H54 (cell line): ENCODE measurements around the gene ABLIM2.

Source experiments
- DNase-seq: peaks from one replicate; pipeline ENCODE4 v3.0.0; 2011; ENCODE audit warnings: low spot score, mixed read lengths; ENCODE audit not compliant: insufficient read length
- FAIRE-seq: peaks from 3 replicates; lab custom pipeline; 2011; peaks lifted over from hg19 to GRCh38; lab: Jason Lieb, UNC
- POLR2A ChIP-seq: IDR thresholded peaks from 2 replicates; pipeline ENCODE4 v1.6.1; 2011; ENCODE audit warnings: low read depth, mild to moderate bottlenecking, low read length

The ABLIM2 gene

DNA sequence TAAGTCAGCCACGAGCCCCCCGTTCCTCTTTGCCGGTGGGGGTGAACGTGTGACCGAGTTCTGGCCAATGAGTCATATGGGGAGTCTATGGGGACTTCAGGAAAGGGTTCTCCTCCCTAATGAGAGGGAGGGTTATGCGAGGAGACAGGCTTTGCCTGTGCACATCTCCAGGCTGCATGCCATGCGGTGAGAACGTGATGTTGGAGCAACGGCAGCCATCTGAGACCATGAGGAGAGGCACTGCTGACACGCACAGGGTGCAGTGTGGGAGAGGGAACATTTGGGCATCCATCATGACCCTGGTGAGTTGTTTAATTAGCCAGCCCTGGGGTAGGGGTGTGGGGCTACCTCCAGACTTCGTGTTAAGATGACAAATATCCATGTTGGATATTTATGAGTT, 55.8 kb downstream of the ABLIM2 start:
- DNase-seq: no peak
- no peak for TF ChIP-seq POLR2A
- no peak for FAIRE-seq

DNA sequence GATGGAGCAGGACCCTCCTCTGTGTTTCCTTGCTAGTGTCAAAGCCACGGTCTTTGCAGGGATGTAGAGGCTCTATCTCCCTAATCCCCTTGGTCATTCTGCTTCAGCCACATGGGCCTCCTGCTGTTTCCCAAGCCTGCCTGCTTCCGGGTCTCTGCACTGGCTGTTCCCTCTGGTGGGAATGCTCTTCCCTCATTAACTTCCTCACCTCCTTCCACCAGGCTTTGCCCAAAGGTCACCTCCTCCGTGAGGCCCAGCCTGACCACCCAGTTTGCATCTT, 56.6 kb downstream of the ABLIM2 start:
- FAIRE-seq: no peak
- no peak for TF ChIP-seq POLR2A
- DNase-seq: no peak

DNA sequence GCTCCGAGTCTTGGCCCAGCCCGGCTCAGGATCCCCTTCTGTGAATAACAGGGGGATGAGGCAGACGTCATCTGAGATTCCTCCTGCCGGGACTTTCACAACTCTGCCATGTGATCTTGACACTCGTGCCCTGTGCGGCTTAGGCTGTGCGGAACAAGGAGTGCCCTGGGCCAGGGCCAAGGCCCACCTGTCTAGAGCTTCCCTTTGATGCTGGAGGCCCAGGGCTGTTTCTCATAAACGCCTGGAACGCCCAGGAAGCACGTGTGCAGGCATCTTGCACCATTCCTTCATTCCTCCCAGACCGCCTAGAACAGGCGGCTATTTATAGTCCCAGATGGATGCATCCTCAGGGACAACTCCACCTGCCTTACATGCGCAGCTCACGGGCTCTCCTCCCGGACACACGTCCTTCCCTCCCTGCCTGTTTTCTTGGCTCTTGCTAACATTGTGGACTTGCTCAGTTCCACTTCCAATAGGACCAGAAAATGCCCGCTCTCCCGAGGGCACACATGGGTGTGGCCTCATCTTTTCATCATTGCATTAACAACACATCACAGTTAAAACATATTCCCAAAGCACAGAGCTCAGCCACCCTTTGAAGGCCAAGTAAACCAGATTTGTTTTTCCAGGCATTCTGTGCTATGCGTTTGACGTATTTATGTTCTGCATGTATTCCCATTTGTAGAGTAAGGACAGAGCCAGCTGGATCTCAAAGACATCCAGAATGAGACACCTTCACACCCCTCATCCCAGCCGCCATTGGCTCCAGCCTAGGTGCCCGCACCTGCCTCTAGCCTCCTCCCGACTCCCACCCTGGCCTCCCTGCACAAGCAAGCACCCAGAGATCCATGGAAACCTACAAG, 57.2 kb downstream of the ABLIM2 start:
- TF ChIP-seq POLR2A: no peak
- no peak for FAIRE-seq
- no peak for DNase-seq

DNA sequence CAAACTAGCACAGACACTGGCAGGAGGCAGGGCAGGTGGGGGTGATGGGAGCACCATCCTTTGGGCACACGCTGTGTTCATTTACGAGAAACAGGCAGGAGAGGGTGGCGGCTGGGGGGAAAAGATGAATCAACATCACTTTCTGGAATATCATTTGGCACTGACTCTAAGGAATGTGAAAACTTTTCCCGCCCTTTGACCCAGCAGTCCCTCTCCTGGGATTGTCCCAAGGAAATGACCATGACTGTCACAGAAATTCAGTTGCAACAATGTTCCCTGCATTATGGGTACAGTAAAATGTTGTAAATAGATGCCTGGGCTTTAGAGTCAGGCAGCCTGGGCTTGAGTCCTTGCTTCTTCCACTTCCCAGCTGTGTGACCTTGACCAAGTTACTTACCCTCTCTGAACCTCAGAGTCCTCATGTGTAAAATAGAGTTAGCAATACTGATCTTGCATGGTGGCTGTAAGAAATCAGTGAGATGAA, 58.6 kb downstream of the ABLIM2 start:
- no peak for FAIRE-seq
- no peak for TF ChIP-seq POLR2A
- no peak for DNase-seq

DNA sequence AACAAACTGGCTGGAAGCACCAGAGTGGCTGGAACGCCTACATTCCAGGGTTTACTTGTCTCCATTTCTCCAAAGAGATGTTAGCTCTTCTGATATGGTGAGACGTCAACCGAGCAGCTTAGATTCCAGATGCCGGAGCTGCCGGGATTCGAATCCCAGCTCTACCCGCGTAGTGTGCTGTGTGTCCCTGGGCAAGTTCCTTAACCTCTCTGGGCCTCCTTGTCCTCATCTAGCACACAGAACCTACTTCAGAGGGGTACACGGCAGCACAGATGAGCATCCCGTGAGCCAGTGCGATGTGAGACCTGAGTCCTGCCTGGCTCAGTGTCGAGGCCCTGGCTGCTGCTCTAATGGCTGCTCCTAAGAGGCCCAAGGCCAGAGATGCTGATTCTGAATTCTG, 60.1 kb downstream of the ABLIM2 start:
- TF ChIP-seq POLR2A: no peak
- no peak for DNase-seq
- no peak for FAIRE-seq

DNA sequence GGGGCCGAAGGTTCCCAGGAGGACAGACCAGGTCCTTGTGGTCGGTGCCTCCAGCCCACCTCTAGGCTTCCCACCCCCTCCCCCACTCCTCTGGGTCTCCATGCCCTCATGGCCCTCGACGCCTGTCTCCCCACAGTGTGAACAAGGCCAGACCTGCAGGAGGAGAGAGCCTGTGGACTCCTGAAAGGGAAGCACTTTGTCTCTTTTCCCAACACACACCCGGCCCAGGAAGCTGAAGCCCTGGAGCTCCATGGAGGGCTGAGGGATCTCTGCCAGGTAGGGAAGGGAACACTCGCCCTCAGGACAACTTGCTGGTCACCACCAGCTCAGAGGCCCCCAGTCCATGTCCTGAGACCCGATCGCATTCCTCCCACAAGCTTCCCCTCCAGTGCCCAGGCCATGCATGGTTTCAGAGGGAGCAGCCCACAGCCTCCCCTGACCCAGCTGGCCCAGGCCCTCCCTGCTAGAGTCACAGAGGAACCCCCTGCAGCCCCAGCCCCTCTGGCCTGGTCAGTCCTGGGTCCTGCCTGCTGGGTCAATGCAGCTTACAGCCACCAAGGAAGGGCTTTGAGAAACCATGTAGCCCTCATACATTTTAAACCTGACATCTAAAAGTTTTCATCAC, 60.8 kb downstream of the ABLIM2 start:
- no peak for TF ChIP-seq POLR2A
- FAIRE-seq (no peak), DNase-seq (no peak)

DNA sequence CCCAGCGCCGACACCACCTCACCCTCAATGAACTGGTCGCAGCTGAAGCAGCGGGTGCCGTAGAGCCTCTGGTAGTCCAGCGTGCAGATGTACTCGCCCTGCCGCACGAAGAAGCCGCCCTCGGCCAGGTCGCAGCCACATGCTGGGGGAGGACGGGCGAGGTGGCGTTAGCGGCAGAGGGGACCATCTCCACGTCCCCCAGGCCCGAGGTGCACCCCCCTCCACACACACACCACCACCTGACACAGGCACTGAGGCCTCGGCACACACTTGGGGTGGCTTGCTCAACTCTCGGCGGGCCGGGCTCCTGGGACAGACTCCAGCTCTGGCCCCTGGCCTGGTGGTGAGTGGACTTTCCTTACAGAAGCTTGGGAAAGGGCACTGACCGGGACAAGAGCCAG, 61.5 kb downstream of the ABLIM2 start:
- FAIRE-seq: no peak
- no peak for DNase-seq
- no peak for TF ChIP-seq POLR2A

DNA sequence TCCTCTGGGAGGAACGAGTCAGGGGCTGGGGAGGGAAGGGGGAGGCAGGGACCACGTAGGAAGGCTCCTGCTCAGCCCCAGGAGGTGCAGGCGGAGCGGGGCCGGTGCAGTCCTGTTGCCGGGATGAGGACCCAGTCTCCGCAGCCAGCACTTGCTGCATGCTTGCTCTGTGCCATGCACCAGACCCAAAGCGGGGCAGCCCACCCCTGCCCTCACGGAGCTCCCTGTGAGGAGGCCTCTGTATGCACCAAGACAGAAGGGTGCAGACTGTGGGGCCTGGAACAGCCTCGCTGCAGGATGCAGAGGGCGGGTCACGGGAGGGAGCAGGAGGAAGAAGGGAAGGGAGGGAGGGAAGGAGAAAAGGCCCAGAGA, 61.9 kb downstream of the ABLIM2 start:
- no peak for DNase-seq
- no peak for FAIRE-seq
- no peak for TF ChIP-seq POLR2A

DNA sequence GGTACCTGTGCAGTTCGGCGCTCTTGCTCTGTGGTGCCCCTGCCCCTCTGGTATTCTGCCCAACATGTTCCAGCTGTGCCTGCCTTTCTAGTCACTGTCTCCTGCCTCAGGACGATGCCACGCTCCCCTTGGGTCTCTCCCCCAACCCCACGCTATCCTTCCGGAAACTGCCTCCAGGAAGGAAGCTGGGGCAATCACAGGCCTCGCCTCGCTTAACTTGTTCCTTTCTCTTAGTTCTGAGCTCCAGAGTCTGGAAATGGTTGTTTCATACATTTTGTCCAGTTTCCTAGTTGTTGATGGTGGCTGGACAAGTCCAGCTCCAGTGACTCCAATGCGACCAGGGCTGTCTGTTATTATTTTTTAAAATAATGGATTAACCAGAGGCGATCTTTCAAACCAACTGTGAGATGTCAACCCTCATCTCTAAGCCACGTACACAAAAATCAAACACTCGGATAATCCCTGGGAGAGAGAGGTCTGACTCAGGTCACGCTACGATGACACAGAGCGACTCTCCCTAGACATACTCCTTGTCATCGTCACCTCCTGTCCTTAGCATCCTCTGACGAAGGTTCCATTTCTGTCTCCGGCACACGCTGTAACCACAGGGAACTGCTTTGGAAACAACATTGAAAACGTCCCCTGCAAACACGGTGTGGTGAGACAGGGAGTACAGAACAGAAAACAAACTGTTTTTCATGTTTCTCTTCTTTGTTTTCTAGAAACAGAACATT, 62.5 kb downstream of the ABLIM2 start:
- no peak for FAIRE-seq
- DNase-seq: no peak
- no peak for TF ChIP-seq POLR2A

DNA sequence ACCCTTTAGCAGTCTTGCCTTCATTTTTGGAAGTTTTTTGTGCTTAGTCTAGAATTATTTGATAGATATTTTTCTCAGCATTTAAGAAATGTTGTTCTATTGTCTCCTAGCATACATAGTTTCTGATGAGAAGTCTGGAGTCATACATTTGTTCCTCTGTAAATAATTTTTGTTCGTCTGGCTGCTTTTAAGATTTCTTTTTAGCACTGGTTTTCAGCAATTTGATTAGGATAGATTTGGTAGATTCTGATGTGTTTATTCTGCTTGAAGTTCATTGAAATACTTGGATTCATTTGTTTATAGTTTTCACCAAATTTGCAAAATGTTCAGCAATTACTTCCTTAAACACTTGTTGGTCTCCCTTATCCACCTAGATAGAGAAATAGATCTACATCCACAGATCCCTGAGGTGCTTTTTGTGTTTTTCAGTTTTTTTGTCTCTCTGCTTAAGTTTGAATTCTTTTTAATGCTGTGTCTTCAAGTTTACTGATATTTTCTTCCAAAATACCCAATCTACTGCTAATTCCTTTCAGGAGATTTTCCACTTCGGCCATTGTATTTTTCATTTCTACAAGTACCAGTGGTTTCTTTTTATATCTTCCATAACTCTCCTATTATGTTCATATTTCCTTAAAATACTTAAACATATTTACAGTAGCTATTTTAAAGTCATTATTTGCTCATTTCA, 64.9 kb downstream of the ABLIM2 start:
- no peak for TF ChIP-seq POLR2A
- DNase-seq (no peak), FAIRE-seq (no peak)

DNA sequence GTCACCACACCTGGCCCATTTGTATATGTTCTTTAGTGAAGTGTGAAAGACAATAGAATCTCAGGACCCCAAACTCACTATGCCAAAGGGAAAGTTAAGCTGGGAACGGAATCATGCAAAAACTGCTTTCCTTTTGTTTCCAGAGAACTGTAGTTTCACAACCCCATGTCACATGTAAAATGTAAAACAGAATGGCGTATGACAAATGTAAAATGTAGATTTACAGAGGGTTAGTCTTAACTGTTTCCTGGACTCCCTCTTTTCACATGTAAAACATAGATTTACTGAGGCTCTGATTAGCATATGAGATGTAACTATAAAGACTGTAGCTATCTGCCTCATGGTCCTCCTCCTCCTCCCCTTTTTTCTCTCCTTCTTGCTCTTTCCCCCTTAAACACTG, 66.3 kb downstream of the ABLIM2 start:
- no peak for DNase-seq
- FAIRE-seq: no peak
- TF ChIP-seq POLR2A: no peak

DNA sequence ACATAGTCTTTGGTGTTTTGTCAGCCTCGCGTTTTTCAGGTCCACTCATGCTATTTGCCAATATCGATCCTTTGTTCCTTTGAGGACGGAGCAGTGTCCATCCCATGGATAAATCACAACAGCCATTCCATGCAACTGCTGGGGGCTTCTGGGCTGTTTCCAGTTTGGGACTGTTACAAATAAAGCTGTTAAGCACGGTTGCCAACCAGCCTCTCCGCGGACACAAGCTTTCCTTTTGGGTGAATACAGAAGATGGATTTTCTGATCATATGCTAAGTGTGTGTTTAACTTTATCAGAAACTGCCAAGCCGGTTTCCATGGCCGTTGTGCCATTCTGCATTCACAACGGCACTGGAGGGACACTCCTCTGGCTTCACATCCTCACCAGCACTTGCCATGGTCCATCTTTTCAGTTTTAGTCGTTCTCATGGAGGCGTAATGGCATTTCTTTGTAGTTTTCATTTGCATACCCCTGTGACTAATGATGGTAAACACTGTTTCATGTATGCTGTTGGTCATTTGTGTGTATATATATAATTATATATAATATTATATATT, 67.8 kb downstream of the ABLIM2 start:
- FAIRE-seq (no peak), DNase-seq (no peak)
- no peak for TF ChIP-seq POLR2A

DNA sequence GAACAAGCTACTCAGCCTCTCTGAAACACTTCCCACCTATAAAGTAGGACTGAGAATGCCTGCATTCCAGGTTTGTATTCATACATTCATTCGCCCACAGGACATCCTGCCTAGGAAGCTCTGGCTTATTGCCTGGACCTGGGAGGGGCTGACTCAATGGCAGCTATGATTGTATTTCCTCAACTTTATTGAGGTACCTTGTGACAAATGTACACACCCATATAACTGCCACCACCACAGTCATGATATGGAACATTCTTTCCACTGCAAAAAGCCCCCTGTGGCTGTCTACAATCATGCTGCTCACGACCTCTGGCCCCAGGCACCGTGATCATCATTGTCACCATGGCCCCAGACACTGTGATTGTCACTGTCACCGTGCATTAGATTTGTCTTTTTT, 68.3 kb downstream of the ABLIM2 start:
- FAIRE-seq (no peak), DNase-seq (no peak)
- TF ChIP-seq POLR2A: no peak
